ENCODE measurements around the gene RRAGC.

- TF ChIP-seq CTCF (IDR thresholded peaks at IDR 0.05 in 8 of 11, conservative IDR thresholded peaks at IDR 0.05 in 3 of 11) (no peak), POLR2A (IDR thresholded peaks at IDR 0.05) (no peak), POLR2AphosphoS5 (IDR thresholded peaks at IDR 0.05) (no peak)
These were observed 25.3 kb downstream of the RRAGC start for GRCh38 chr1:38834221-38834782.
